Measurements from ENCODE around the gene TGFBRAP1. TPM values are rescaled to one million over a fixed set of nuclear protein-coding genes. Genes with fewer than 3 reads are reported as not detected.
A peak's percentile ranks its signal among the peaks of the same experiment; 100 is the strongest.

Gene TGFBRAP1
- total and polyA plus RNA-seq, 2 donors from 2014 or later = 6.7 to 25.8 TPM

DNA sequence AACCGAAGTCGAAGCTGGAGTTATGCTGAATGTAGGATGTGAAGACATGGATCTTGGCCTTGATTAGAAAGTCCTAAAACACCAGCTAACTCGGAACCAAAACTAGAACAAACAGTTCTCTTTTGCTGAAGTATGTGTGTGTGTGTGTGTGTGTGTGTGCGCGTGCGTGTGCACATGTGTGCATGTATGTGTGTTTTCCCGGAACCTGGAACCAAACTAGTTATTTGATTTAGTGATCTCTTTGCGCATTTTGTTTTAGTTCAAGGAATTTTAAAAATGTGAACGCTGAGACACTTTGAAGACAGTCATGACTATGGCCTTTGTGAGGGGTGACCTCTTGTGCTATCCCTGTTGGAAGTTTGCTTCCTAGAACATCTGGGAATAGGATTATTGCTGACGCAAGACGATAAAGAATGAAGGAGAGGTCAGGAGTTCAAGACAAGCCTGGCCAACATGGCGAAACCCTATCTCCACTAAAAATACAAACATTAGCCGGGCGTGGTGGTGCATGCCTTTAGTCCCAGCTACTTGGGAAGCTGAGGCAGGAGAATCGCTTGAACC, 45.5 kb upstream of the TGFBRAP1 start:
- intact Hi-C loops (cut with DNase I) = no loop called here
- Histone ChIP-seq H3K27ac (ENCODE audit: low read depth in 2 of 2, low read length in 2 of 2) (peak overlapping the region in 1 of 2 donors; percentile 12), H3K27me3 (ENCODE audit: control insufficient read depth, insufficient read depth, low read length) (no peaks in the 10 kb centered on the region), H3K4me3 (ENCODE audit: low read length in 3 of 3) (no peak overlapping the region), H3K36me3 (ENCODE audit: control insufficient read depth in 2 of 3, insufficient read depth in 3 of 3, low read length in 3 of 3) (no peaks in the 10 kb centered on the region), H3K9ac (ENCODE audit: low read length in 3 of 3) (no peak overlapping the region), H3K4me1 (ENCODE audit: control insufficient read depth in 2 of 3, insufficient read depth in 2 of 3, low read depth in 1 of 3, low read length in 3 of 3) (peaks cover 0 to 20% (median 10%) of the 10 kb centered on the region in 3 donors), H3K9me3 (ENCODE audit: control insufficient read depth in 2 of 3, insufficient read depth in 1 of 3, low read length in 3 of 3) (no peaks in the 10 kb centered on the region)
- FAIRE-seq (no peak), DNase-seq (no peak)
- TF ChIP-seq, protein P1, sequence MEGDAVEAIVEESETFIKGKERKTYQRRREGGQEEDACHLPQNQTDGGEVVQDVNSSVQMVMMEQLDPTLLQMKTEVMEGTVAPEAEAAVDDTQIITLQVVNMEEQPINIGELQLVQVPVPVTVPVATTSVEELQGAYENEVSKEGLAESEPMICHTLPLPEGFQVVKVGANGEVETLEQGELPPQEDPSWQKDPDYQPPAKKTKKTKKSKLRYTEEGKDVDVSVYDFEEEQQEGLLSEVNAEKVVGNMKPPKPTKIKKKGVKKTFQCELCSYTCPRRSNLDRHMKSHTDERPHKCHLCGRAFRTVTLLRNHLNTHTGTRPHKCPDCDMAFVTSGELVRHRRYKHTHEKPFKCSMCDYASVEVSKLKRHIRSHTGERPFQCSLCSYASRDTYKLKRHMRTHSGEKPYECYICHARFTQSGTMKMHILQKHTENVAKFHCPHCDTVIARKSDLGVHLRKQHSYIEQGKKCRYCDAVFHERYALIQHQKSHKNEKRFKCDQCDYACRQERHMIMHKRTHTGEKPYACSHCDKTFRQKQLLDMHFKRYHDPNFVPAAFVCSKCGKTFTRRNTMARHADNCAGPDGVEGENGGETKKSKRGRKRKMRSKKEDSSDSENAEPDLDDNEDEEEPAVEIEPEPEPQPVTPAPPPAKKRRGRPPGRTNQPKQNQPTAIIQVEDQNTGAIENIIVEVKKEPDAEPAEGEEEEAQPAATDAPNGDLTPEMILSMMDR (IDR thresholded peaks at IDR 0.05; ENCODE audit: borderline replicate concordance, extremely low read depth, insufficient read depth) = no peak

DNA sequence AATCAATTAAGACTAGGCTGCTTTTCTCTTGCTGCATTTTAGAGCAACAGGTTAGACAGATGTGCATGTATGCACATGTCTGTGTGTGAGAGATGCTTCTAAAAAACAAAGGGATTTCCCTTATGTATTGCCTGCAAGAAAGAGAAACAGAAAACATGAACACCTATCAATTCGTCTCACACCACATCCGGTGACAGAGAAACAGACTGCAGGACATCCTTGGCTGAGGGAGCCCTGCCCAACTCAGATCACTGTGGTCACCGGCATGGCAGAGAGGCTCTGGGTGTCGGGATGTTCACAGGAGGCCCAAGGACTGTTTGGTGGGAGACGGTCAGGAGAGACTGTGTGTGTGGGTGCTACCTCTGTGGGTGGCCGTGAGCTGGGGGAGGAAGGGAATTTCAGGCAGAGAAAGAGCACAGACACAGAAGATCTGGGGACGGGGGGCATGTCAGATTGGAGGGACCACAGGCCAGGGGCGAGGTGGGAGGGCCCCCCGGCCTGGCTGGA, 44.4 kb upstream of the TGFBRAP1 start:
- H3K27me3 ChIP-seq (ENCODE audit: control insufficient read depth, insufficient read depth, low read length) = no peaks in the 10 kb centered on the region
- no peak overlapping the region for H3K9ac ChIP-seq (ENCODE audit: low read length in 3 of 3)
- H3K36me3 ChIP-seq (ENCODE audit: control insufficient read depth in 2 of 3, insufficient read depth in 3 of 3, low read length in 3 of 3) = no peaks in the 10 kb centered on the region
- intact Hi-C loops (cut with DNase I) = loop anchor here (5.0 kb wide), 1 partner anchor 148 kb away; no protein-coding TSS in a partner anchor
- FAIRE-seq (no peak), DNase-seq (no peak)
- H3K27ac ChIP-seq (ENCODE audit: low read depth in 2 of 2, low read length in 2 of 2) = peak overlapping the region in 1 of 2 donors; percentile 46
- no peak overlapping the region for H3K4me3 ChIP-seq (ENCODE audit: low read length in 3 of 3)
- TF ChIP-seq, protein P1 (IDR thresholded peaks at IDR 0.05; ENCODE audit: borderline replicate concordance, extremely low read depth, insufficient read depth) = no peak
- peaks cover 0 to 18% (median 8%) of the 10 kb centered on the region in 3 donors for H3K4me1 ChIP-seq (ENCODE audit: control insufficient read depth in 2 of 3, insufficient read depth in 2 of 3, low read depth in 1 of 3, low read length in 3 of 3)
- H3K9me3 ChIP-seq (ENCODE audit: control insufficient read depth in 2 of 3, insufficient read depth in 1 of 3, low read length in 3 of 3) = no peaks in the 10 kb centered on the region

DNA sequence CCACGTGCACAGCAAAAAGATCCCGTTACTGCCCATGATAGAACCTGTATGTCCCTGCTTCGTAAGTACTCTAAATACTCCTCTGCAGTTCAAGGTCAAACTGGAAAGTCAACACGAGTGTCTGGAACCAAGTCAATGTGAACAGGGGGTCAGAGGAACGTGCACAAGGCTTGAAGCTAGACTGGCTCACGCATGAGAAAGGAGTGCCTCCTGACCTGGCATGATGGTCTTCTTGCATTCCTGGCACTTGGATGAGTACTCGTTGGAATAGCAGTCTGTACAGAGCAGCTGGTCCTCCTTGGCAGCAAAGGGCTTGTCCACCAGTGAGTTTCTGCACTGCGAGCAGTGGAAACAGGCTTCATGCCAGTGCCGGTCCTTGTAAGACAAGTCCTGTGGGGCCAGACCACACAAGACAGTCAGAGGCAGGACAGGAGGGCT, 43.8 kb upstream of the TGFBRAP1 start:
- no peak for DNase-seq
- no peak overlapping the region for H3K9ac ChIP-seq (ENCODE audit: low read length in 3 of 3)
- H3K4me3 ChIP-seq (ENCODE audit: low read length in 3 of 3) = no peak overlapping the region
- H3K36me3 ChIP-seq (ENCODE audit: control insufficient read depth in 2 of 3, insufficient read depth in 3 of 3, low read length in 3 of 3) = no peaks in the 10 kb centered on the region
- intact Hi-C loops (cut with DNase I) = loop anchor here (5.0 kb wide), 1 partner anchor 149 kb away; no protein-coding TSS in a partner anchor
- no peaks in the 10 kb centered on the region for H3K27me3 ChIP-seq (ENCODE audit: control insufficient read depth, insufficient read depth, low read length)
- TF ChIP-seq, protein P1 (IDR thresholded peaks at IDR 0.05; ENCODE audit: borderline replicate concordance, extremely low read depth, insufficient read depth) = no peak
- FAIRE-seq = no peak
- no peaks in the 10 kb centered on the region for H3K9me3 ChIP-seq (ENCODE audit: control insufficient read depth in 2 of 3, insufficient read depth in 1 of 3, low read length in 3 of 3)
- no peak overlapping the region for H3K27ac ChIP-seq (ENCODE audit: low read depth in 2 of 2, low read length in 2 of 2)
- H3K4me1 ChIP-seq (ENCODE audit: control insufficient read depth in 2 of 3, insufficient read depth in 2 of 3, low read depth in 1 of 3, low read length in 3 of 3) = peaks cover 0 to 14% (median 4%) of the 10 kb centered on the region in 3 donors
